ENCODE results near the gene SLC39A3.

- TF ChIP-seq GATA3 (IDR thresholded peaks at IDR 0.05; ENCODE audit: low read depth, low read length) (no peak), GATA2 (IDR thresholded peaks at IDR 0.05; ENCODE audit: low read depth, low read length) (no peak)
These were observed 43.9 kb upstream of the SLC39A3 start for GRCh38 chr19:2783781-2784145.

Data from SH-SY5Y (cell line).